NCI-H2196 (cell line): ENCODE measurements around the gene IGSF3.

Experiments used
- DNase-seq: peaks from one replicate; lab custom pipeline; 2025; ENCODE audit not compliant: unreplicated experiment; lab: John Stamatoyannopoulos, UW

IGSF3 gene

GRCh38 chr1:116532671-116533428, 134.7 kb downstream of the IGSF3 start:
- no peak for DNase-seq

GRCh38 chr1:116531917-116532316, 135.6 kb downstream of the IGSF3 start:
- no peak for DNase-seq

- no peak for DNase-seq
Observed at GRCh38 chr1:116529681-116530080, 137.9 kb downstream of the IGSF3 start.

GRCh38 chr1:116529199-116529631, 138.3 kb downstream of the IGSF3 start:
- DNase-seq: no peak

GRCh38 chr1:116528329-116529083, 139.0 kb downstream of the IGSF3 start:
- no peak for DNase-seq

- no peak for DNase-seq
Observed at GRCh38 chr1:116525440-116525839, 142.1 kb downstream of the IGSF3 start.
